Measurements from ENCODE around the gene GALNT2.

DNA sequence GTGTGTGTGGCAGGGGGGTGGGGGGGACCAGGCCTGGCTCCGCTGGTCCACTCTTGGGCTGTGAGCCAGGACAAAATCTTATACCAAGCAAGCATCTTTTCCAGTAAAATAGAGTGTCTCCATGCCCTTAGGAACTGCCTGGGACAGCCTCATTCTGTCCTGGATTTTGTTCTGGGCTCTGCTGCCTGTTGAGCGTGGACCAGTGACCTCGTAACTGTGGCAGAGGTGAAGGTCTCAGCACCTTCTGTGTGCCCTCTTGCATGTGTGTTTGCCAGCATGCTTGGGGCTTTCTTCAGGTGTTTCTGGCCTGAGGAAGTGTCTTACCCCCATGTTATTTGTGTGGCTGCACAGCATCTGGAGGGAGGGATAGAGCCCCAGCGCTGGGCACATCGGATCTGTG lies 45.7 kb downstream of the GALNT2 start:
- no peak for TF ChIP-seq TARDBP (CRISPR knock-in tag; IDR thresholded peaks at IDR 0.05)
- TF ChIP-seq BHLHE40 (IDR thresholded peaks at IDR 0.05; ENCODE audit: low read length): no peak
- TF ChIP-seq, protein P1, sequence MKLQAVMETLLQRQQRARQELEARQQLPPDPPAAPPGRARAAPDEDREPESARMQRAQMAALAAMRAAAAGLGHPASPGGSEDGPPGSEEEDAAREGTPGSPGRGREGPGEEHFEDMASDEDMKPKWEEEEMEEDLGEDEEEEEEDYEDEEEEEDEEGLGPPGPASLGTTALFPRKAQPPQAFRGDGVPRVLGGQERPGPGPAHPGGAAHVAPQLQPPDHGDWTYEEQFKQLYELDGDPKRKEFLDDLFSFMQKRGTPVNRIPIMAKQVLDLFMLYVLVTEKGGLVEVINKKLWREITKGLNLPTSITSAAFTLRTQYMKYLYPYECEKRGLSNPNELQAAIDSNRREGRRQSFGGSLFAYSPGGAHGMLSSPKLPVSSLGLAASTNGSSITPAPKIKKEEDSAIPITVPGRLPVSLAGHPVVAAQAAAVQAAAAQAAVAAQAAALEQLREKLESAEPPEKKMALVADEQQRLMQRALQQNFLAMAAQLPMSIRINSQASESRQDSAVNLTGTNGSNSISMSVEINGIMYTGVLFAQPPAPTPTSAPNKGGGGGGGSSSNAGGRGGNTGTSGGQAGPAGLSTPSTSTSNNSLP (IDR thresholded peaks at IDR 0.05; ENCODE audit: low read depth, low read length): no peak
- TF ChIP-seq SMAD1 (CRISPR knock-in tag; IDR thresholded peaks at IDR 0.05; ENCODE audit: borderline replicate concordance, low read depth): no peak

Data from HepG2 (cell line).